Cardiac muscle cell (in vitro differentiated cells and primary cell): Measurements from ENCODE around the gene DLL4. TPM values are rescaled to one million over a fixed set of nuclear protein-coding genes. Genes with fewer than 3 reads are reported as not detected.

Experiments used
- DNase-seq, 2 donors: peaks; one replicate each; pipeline versions ENCODE4 v3.0.0 to v3.0.0-alpha.2; 2010 to 2017; ENCODE audit warnings: low read depth in 1 of 2, low spot score in 1 of 2
- H3K27ac ChIP-seq: fragments of 200-600 bp; sonication (generic); 2 replicates; pipeline ENCODE4 v1.5.1; 2016
- H3K27me3 ChIP-seq: fragments of 200-600 bp; sonication (generic); 2 replicates; pipeline ENCODE4 v1.6.0; 2016; ENCODE audit warnings: control low read depth
- H3K36me3 ChIP-seq: fragments of 200-600 bp; sonication (generic); 2 replicates; pipeline ENCODE4 v1.5.1; 2016; ENCODE audit warnings: control low read depth
- H3K4me1 ChIP-seq: fragments of 200-600 bp; sonication (generic); 2 replicates; pipeline ENCODE4 v1.8.1; 2017; ENCODE audit warnings: low read depth, mild to moderate bottlenecking, mixed run types
- H3K4me3 ChIP-seq: fragments of 200-600 bp; sonication (generic); 2 replicates; pipeline ENCODE4 v1.5.1; 2016; ENCODE audit warnings: mild to moderate bottlenecking
- H3K9me3 ChIP-seq: fragments of 200-600 bp; sonication (generic); 2 replicates; pipeline ENCODE4 v1.5.1; 2017; ENCODE audit warnings: low read depth, mild to moderate bottlenecking, control low read depth
- CTCF ChIP-seq: IDR thresholded peaks from 2 replicates; pipeline ENCODE4 v1.5.1; 2012; ENCODE audit warnings: low read depth, mild to moderate bottlenecking, low read length
- polyA plus RNA-seq: library from polyadenylated mRNA; unstranded; fragments of >200 nt; fragmentation: Nextera tagmentation; extraction: Ambion mirVana; gene quantifications from 2 replicates; pipeline ENCODE4 v1.2.1, GENCODE V29; 2016
- total RNA-seq: library from RNA; depleted of rRNA; stranded (reverse); fragments of >200 nt; gene quantifications from 2 replicates; pipeline ENCODE4 v1.2.3, GENCODE V29; 2016

The DLL4 gene
- total and polyA plus RNA-seq, 2 experiments from 2014 or later = 0.71 TPM; not detected in 1

GRCh38 chr15:40955141-40955903 is 26.2 kb downstream of the DLL4 start:
- Histone ChIP-seq H3K27ac (no peak overlapping the region), H3K4me3 (no peak overlapping the region), H3K36me3 (no peaks in the 10 kb centered on the region), H3K4me1 (no peaks in the 10 kb centered on the region), H3K9me3 (no peaks in the 10 kb centered on the region), H3K27me3 (no peaks in the 10 kb centered on the region)
- DNase-seq = no peak
- no peak for TF ChIP-seq CTCF

GRCh38 chr15:40955930-40956540 is 26.9 kb downstream of the DLL4 start:
- TF ChIP-seq CTCF = no peak
- H3K4me1 ChIP-seq = no peaks in the 10 kb centered on the region
- H3K27me3 ChIP-seq = no peaks in the 10 kb centered on the region
- no peak for DNase-seq
- H3K9me3 ChIP-seq = no peaks in the 10 kb centered on the region
- H3K4me3 ChIP-seq = no peak overlapping the region
- no peaks in the 10 kb centered on the region for H3K36me3 ChIP-seq
- no peak overlapping the region for H3K27ac ChIP-seq

GRCh38 chr15:40956541-40956982 is 27.4 kb downstream of the DLL4 start:
- no peak for TF ChIP-seq CTCF
- DNase-seq = no peak
- H3K27me3 ChIP-seq = no peaks in the 10 kb centered on the region
- H3K4me1 ChIP-seq = no peaks in the 10 kb centered on the region
- H3K36me3 ChIP-seq = no peaks in the 10 kb centered on the region
- H3K27ac ChIP-seq = no peak overlapping the region
- H3K9me3 ChIP-seq = no peaks in the 10 kb centered on the region
- no peak overlapping the region for H3K4me3 ChIP-seq

- Histone ChIP-seq H3K36me3 (no peaks in the 10 kb centered on the region), H3K4me3 (no peak overlapping the region), H3K4me1 (no peaks in the 10 kb centered on the region), H3K9me3 (no peaks in the 10 kb centered on the region), H3K27me3 (no peaks in the 10 kb centered on the region), H3K27ac (no peak overlapping the region)
- no peak for DNase-seq
- TF ChIP-seq CTCF = no peak
Measured at GRCh38 chr15:40957041-40957555, 28.0 kb downstream of the DLL4 start.

GRCh38 chr15:40957581-40958051 is 28.5 kb downstream of the DLL4 start:
- Histone ChIP-seq H3K9me3 (no peaks in the 10 kb centered on the region), H3K27ac (no peak overlapping the region), H3K27me3 (no peaks in the 10 kb centered on the region), H3K36me3 (no peaks in the 10 kb centered on the region), H3K4me1 (no peaks in the 10 kb centered on the region), H3K4me3 (no peak overlapping the region)
- DNase-seq = no peak
- no peak for TF ChIP-seq CTCF
